ENCODE results near the gene ITPR1. TPM values are rescaled to one million over a fixed set of nuclear protein-coding genes. Genes with fewer than 3 reads are reported as not detected.

The ITPR1 gene
- polyA plus RNA-seq, 1 of the 3 experiments (the other 2 are of a cell fraction), result 5.9 TPM

GRCh38 chr3:4753073-4753691 is 260.0 kb downstream of the ITPR1 start:
- H3K9ac ChIP-seq, result no peak overlapping the region
- no peak for DNase-seq
- H4K20me1 ChIP-seq (ENCODE audit: insufficient read depth), result no peaks in the 10 kb centered on the region
- no peak overlapping the region for H3K4me2 ChIP-seq
- no peak overlapping the region for H2AFZ ChIP-seq (ENCODE audit: low read depth)
- H3K4me1 ChIP-seq (ENCODE audit: control insufficient read depth in 1 of 2, insufficient read depth in 2 of 2, low read depth in 1 of 2, low read length in 1 of 2), result peaks cover 10 to 19% of the 10 kb centered on the region in 2 experiments
- no peaks in the 10 kb centered on the region for H3K9me2 ChIP-seq
- no peaks in the 10 kb centered on the region for H3K27me3 ChIP-seq (ENCODE audit: insufficient read depth)
- peaks cover 7% of the 10 kb centered on the region for H3F3A ChIP-seq (replicated peaks; ENCODE audit: insufficient read depth)
- no peaks in the 10 kb centered on the region for H3K9me3 ChIP-seq
- no peak for TF ChIP-seq CTCF (IDR thresholded peaks at IDR 0.05)
- no peak for TF ChIP-seq ZBTB33 (IDR thresholded peaks at IDR 0.05; ENCODE audit: borderline replicate concordance, low read depth)
- TF ChIP-seq EZH2phosphoT487 (IDR thresholded peaks at IDR 0.05; ENCODE audit: borderline replicate concordance, low read depth), result no peak
- no peak for TF ChIP-seq RAD21 (IDR thresholded peaks at IDR 0.05; ENCODE audit: low read length)
- TF ChIP-seq MAX (IDR thresholded peaks at IDR 0.05; ENCODE audit: low read depth), result no peak
- H3K4me3 ChIP-seq (ENCODE audit: low read depth in 2 of 2, low read length in 1 of 2), result no peak overlapping the region
- 96% methylated on average over 7 of the region's 15 CpGs for WGBS (ENCODE audit: low lambda C conversion rate)
- H3K27ac ChIP-seq (ENCODE audit: low read depth in 2 of 2, low read length in 1 of 2), result no peak overlapping the region
- ChIA-PET CTCF (interaction anchor here (1.0 kb wide), 1 partner anchor 228 kb away, joined by 3 read pairs; no protein-coding TSS in a partner anchor), POLR2A (no interaction called here)
- no peaks in the 10 kb centered on the region for H3K36me3 ChIP-seq (replicated peaks in 1 of 2; ENCODE audit: control insufficient read depth in 1 of 2, insufficient read depth in 2 of 2, low read length in 1 of 2)
- H3K79me2 ChIP-seq (ENCODE audit: insufficient read depth), result no peaks in the 10 kb centered on the region

GRCh38 chr3:4754180-4755086 is 261.3 kb downstream of the ITPR1 start:
- POLR2A ChIA-PET, result no interaction called here

More at GRCh38 chr3:4754180-4755086, 261.3 kb downstream of the ITPR1 start:
- no peaks in the 10 kb centered on the region for H3K79me2 ChIP-seq (ENCODE audit: insufficient read depth)
- CTCF ChIA-PET, result interaction anchor here (0.6 kb wide), 1 partner anchor 223 kb away, joined by 3 read pairs; no protein-coding TSS in a partner anchor
- WGBS (ENCODE audit: low lambda C conversion rate), result 88% methylated on average over 5 of the region's 7 CpGs
- DNase-seq, result no peak
- H3K36me3 ChIP-seq (replicated peaks in 1 of 2; ENCODE audit: control insufficient read depth in 1 of 2, insufficient read depth in 2 of 2, low read length in 1 of 2), result no peaks in the 10 kb centered on the region
- H3K4me1 ChIP-seq (ENCODE audit: control insufficient read depth in 1 of 2, insufficient read depth in 2 of 2, low read depth in 1 of 2, low read length in 1 of 2), result peaks cover 15 to 19% of the 10 kb centered on the region in 2 experiments
- H3K27me3 ChIP-seq (ENCODE audit: insufficient read depth), result no peaks in the 10 kb centered on the region
- H3K4me3 ChIP-seq (ENCODE audit: low read depth in 2 of 2, low read length in 1 of 2), result no peak overlapping the region
- H3K4me2 ChIP-seq, result no peak overlapping the region
- peaks cover 7% of the 10 kb centered on the region for H3F3A ChIP-seq (replicated peaks; ENCODE audit: insufficient read depth)
- H4K20me1 ChIP-seq (ENCODE audit: insufficient read depth), result no peaks in the 10 kb centered on the region
- H3K9me2 ChIP-seq, result no peaks in the 10 kb centered on the region
- H2AFZ ChIP-seq (ENCODE audit: low read depth), result no peak overlapping the region
- H3K9ac ChIP-seq, result no peak overlapping the region
- H3K27ac ChIP-seq (ENCODE audit: low read depth in 2 of 2, low read length in 1 of 2), result no peak overlapping the region
- no peak for TF ChIP-seq FOSL2 (IDR thresholded peaks at IDR 0.05; ENCODE audit: borderline replicate concordance, low read depth)
- TF ChIP-seq RFX5 (IDR thresholded peaks at IDR 0.05; ENCODE audit: low read length), result no peak
- TF ChIP-seq NFIC (IDR thresholded peaks at IDR 0.05; ENCODE audit: borderline replicate concordance), result no peak
- TF ChIP-seq RXRA (IDR thresholded peaks at IDR 0.05; ENCODE audit: borderline replicate concordance, low read depth), result no peak
- TF ChIP-seq EP300 (IDR thresholded peaks at IDR 0.05; ENCODE audit: borderline replicate concordance in 1 of 2, low read depth in 1 of 2, low read length in 1 of 2), result no peak
- TF ChIP-seq SIN3A (IDR thresholded peaks at IDR 0.05; ENCODE audit: borderline replicate concordance, low read depth, low read length), result no peak
- TF ChIP-seq FOXJ3 (CRISPR knock-in tag; IDR thresholded peaks at IDR 0.05), result no peak
- TF ChIP-seq MAX (IDR thresholded peaks at IDR 0.05; ENCODE audit: low read depth), result no peak
- no peak for TF ChIP-seq POLR2AphosphoS5 (IDR thresholded peaks at IDR 0.05; ENCODE audit: low read depth, low read length)
- TF ChIP-seq REST (IDR thresholded peaks at IDR 0.05; ENCODE audit: low read depth, low read length), result no peak
- no peak for TF ChIP-seq ELF1 (IDR thresholded peaks at IDR 0.05)
- TF ChIP-seq TEAD4 (IDR thresholded peaks at IDR 0.05; ENCODE audit: borderline replicate concordance, insufficient read depth), result no peak
- no peaks in the 10 kb centered on the region for H3K9me3 ChIP-seq

All from SK-N-SH (cell line).